LNCaP clone FGC (cell line): ENCODE data around the gene ASXL1.

Experiments used
- DNase-seq: peaks from one replicate; pipeline ENCODE4 v3.0.0-alpha.2; 2011; ENCODE audit warnings: low read depth
- H3K4me3 ChIP-seq: 2 replicates; pipeline ENCODE4 v1.5.1; 2011; ENCODE audit warnings: mild to moderate bottlenecking, low read depth, low read length, control low read depth
- TF ChIP-seq, protein P1 (sequence below): IDR thresholded peaks from 2 replicates; pipeline ENCODE4 v1.5.1; 2012; ENCODE audit warnings: mild to moderate bottlenecking; ENCODE audit not compliant: control insufficient read depth, insufficient read depth; ENCODE audit errors: extremely low read depth

ASXL1 gene

DNA sequence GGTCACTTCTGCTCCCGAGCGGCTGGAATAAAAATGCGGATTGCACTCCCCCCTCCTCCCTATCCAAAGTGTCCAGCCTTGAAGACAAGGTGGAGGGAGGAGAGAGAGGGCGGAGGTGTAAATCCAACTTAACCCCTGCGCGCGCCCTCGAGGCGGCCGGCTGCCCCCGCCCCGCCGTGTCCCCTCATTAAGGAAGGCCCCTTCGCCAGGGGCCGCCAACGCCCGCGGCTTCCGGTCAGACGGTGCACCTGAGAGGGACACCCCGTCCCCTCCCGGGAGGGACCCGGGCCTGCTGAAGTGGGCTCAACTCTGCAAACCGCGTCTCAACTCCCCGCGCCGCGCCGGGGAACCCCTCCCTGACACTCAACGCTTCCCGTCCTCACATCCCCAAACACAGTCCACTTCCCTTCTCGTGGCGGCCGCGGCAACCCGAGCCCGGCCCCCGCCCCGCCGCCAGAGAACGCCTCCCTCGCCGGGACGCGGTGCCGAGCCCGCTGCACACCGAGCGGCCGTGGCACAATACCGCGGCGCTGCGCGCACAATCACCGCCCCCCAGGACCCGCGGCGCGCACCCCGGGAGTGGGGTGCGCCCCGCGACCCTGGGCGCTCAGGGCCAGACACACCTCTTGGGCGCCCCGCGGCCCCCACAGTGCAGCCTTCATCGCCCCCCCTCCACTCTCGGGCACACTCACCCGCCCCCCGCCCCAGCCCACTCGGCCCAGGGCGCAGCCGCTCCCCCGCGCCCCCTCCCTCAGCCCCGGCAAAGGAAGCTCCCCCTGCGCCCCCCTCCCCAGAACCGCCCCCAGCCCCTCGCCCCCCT is 124.5 kb downstream of the ASXL1 start:
- TF ChIP-seq, protein P1, sequence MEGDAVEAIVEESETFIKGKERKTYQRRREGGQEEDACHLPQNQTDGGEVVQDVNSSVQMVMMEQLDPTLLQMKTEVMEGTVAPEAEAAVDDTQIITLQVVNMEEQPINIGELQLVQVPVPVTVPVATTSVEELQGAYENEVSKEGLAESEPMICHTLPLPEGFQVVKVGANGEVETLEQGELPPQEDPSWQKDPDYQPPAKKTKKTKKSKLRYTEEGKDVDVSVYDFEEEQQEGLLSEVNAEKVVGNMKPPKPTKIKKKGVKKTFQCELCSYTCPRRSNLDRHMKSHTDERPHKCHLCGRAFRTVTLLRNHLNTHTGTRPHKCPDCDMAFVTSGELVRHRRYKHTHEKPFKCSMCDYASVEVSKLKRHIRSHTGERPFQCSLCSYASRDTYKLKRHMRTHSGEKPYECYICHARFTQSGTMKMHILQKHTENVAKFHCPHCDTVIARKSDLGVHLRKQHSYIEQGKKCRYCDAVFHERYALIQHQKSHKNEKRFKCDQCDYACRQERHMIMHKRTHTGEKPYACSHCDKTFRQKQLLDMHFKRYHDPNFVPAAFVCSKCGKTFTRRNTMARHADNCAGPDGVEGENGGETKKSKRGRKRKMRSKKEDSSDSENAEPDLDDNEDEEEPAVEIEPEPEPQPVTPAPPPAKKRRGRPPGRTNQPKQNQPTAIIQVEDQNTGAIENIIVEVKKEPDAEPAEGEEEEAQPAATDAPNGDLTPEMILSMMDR, result no peak
- H3K4me3 ChIP-seq, result peak overlapping the region; percentile 51
- DNase-seq, result no peak

DNA sequence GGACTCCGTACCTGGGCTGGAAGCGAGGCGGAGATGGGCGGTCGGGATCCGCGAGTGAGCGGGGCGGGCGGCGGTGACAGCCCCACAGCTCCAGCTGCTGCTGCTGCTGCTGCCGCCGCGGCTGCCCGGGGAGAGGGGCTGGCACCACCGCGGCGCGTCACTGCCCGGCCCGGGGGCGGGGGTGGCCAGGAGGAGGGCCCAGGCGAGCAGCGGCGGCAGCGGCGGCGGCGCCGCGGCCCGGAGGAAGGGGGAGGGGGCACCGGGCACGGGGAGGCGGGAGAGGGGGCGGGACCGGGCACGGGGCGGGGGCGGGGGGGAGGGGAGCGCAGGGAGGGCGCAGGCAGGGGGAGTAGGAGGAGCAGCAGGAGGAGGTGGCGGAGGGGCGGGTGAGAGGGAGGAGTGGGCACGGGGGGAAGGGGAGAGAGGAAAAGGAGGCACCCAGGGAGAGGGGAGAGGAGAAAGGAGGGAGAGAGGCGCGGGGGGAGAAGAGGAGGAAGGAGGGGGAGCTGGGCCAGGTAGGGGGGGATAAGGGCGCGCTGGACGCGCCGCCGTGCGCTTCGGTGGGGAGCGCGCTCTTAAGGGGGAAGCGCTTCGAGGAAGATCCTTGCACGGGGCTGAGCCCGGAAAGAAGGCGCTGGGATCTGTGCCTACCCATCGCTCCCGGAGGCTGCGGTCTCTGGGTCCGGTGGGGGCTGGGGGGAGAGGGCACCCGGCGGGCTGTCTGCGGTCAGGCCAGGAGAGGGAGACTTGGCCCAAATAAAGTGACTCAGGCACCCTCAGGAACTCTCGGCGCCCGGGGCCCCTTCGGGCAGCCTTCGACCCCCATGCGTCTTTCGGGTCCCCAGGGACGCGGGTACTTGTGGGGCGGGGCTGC is 125.5 kb downstream of the ASXL1 start:
- peak; percentile 10 for DNase-seq
- H3K4me3 ChIP-seq, result peak overlapping the region; percentile 68
- TF ChIP-seq, protein P1, result peak; percentile 9; the same call in 1 of the 2 replicates

DNA sequence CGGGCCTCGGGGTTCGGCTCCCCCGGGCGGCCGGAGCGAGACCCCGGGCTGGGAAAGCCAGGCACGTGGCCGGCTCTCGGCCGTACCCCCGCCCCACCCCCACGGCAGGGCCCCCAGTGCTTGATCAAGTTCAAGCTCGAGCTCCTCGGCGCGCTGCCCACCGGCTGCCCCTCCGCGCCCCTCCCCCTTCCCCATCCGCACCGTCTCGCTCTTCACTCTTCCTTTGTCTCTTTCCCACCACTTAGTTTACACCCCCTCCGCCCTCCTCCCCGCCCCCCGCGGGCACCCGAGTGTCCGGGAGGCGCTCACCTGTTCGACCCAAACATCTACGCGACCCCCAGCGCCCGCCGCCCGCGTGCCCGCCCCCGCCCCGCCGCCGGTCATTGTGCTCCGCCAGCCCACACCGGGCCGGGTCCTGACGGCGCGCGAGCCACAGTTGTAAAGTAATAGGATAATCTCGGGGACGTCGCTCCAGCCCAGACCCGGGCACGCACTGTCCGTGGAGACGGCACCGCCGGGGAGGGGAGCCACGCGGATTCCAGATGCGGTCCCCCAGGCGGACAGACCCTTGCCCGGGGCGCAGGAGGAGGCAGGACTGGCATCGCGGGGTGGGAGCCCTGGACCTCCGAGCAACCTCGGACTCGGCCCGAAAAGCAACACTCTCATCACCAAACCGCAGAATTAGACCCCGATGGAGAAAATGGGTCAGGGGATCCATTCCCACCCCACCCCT is 126.3 kb downstream of the ASXL1 start:
- no peak for DNase-seq
- TF ChIP-seq, protein P1, result no peak
- H3K4me3 ChIP-seq, result peak overlapping the region; percentile 68

DNA sequence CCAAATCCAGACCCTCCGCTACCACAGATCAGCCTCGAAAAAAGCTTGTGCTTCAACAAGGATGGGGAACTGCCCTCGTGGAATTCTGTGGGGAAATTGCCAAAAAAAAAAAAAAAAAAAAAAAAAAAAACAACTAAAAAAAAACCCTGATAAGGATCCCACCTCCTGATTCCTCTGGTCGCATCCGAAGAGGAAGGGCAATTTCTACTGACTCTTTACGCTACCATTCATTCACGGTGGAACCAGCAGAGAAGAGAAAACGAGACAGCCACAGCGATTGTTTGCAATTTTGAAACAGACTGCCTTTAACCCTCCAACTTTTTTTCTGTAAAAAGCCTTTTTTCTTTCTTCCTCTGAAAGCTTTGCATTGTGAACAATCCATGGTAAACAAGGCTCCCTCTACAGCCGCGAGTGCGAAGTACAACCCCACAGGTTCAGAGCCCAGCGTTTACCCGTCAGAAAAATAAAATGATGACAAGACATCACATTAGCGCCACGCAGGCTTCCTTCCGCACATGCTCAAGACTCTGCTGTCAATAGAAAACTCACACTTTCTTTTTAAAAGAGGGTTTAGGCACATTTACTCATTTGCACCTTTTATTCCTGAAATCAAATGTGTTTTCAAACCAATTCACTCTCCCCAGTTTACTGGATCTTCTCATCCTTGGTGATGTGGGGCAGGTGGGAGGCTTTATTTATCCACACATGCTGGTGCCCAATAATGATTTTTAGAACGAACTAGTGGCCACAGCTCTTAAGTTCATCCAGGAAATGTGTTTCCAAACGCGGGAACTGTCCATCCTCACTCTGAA is 127.0 kb downstream of the ASXL1 start:
- peak overlapping the region; percentile 68 for H3K4me3 ChIP-seq
- peak; percentile 47 for DNase-seq
- TF ChIP-seq, protein P1, result peak; percentile 74

DNA sequence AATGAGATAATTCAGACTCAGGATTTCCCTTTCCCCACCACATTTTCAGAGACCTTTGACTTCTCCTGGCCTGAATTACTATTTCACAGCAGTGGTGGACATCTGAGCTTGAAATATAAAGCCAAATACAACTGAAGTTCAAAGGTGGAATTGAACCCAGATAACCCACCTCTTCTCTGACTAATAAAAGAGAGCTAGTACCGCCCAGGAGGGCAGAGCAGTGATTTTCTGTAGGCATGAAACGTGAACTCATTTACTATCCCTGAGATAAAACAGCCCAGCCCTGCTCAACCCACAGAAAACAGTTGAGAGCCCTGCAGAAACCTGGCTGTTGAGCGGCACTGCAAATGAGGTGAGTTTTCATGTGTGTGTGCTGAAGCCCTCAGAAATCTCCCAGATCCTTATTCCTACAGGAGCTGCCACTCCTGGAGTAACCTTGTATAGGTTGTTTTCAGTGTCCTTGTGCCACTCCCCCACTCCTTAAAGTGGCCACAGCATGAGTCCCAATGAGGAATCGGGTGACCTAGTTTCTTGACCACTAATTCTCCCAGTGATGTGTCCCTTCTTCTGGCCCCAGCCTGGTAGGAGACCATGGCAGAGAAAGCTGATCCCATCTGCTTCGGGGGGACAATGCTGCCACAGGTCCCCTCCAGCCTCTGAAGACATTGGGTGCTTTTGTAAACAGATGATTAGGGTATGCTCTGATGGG is 127.8 kb downstream of the ASXL1 start:
- no peak for DNase-seq
- no peak overlapping the region for H3K4me3 ChIP-seq
- TF ChIP-seq, protein P1, result no peak

DNA sequence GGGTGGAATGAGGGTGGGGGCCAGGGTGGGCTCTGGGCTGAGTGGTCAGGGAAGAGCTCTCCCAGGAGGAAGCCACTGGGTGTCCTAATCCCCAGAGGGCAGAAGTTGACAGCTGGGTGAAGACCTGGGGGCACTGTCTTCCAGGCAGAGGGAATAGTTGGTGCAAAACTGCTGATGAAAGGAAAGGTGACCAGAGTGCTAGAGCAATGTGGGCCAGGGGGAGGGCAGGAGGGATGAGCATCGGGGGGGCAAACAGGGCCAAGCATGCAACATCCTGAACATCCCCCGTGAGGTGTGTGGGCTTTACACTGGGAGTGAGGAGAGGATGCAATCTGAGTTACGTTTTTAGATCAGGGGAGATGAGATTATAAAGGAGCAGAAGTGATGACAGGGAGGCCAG is 129.2 kb downstream of the ASXL1 start:
- TF ChIP-seq, protein P1, result no peak

More for the DNA sequence above, 129.2 kb downstream of the ASXL1 start:
- no peak for DNase-seq
- no peak overlapping the region for H3K4me3 ChIP-seq
